K562 (cell line): ENCODE data around the gene COQ8A. TPM values are rescaled to one million over a fixed set of nuclear protein-coding genes. Genes with fewer than 3 reads are reported as not detected.

Source experiments
- ATAC-seq: fragments of 200-7000 bp; cut with Tn5 transposase; 3 replicates; pipeline ENCODE4 v1.9.1; 2020; ENCODE audit warnings: moderate library complexity
- BruUV-seq: library from RNA; stranded (reverse); fragments of 400-500 nt; replicated peaks from 2 replicates; lab custom pipeline; 2021; lab: Mats Ljungman, UMichigan
- CTCF ChIA-PET: fragments of 300-600 bp; formaldehyde crosslinking; extraction: SDS; loops from one replicate; lab custom pipeline; 2021; ENCODE audit warnings: low intra/inter-chr PET ratio; lab: Yijun Ruan, JAX
- POLR2A ChIA-PET: fragments of 300-600, 350-650 bp; sonication (Branson Sonifier 250); formaldehyde crosslinking; extraction: SDS; loops from one replicate; lab custom pipeline; 2021; ENCODE audit warnings: antibody characterized with exemption, inconsistent platforms; lab: Yijun Ruan, JAX
- DNase-seq, 4 experiments: peaks; one replicate each; pipeline versions ENCODE4 v3.0.0 to v3.0.0-alpha.2; 2011 to 2018; ENCODE audit warnings: low spot score in 3 of 4, mixed read lengths in 3 of 4; ENCODE audit errors: extremely low read depth in 1 of 4
- FAIRE-seq: peaks from 2 replicates; lab custom pipeline; 2011; peaks lifted over from hg19 to GRCh38; lab: Jason Lieb, UNC
- H2AFZ ChIP-seq: 2 replicates; pipeline ENCODE4 v1.6.0; 2011; ENCODE audit warnings: low read depth, low read length, control low read depth, inconsistent platforms
- H3K27ac ChIP-seq: fragments of 200-600 bp; 3 replicates; pipeline ENCODE4 v1.8.0; 2011; ENCODE audit warnings: low read depth, mild to moderate bottlenecking, control low read depth, inconsistent platforms, low read length, moderate library complexity, mixed read lengths; ENCODE audit errors: extremely low read depth
- H3K27me3 ChIP-seq, 2 experiments: fragments of 300-600 bp in 1 of 2; 2 replicates in 1 of 2; 3 replicates in 1 of 2; pipeline versions ENCODE4 v1.6.0 to v1.8.0; 2011; ENCODE audit warnings: inconsistent platforms in 2 of 2, low read length in 2 of 2, mild to moderate bottlenecking in 1 of 2, mixed read lengths in 1 of 2, moderate library complexity in 1 of 2; ENCODE audit not compliant: control insufficient read depth in 2 of 2, insufficient read depth in 2 of 2
- H3K36me3 ChIP-seq: fragments of 300-600 bp; 3 replicates; pipeline ENCODE4 v1.8.0; 2011; ENCODE audit warnings: mild to moderate bottlenecking, low read length, inconsistent platforms; ENCODE audit not compliant: control insufficient read depth, insufficient read depth
- H3K4me1 ChIP-seq, 2 experiments: fragments of 200-600 bp in 1 of 2; replicated peaks in 1 of 2; 2 replicates in 1 of 2; 3 replicates in 1 of 2; pipeline versions ENCODE4 v1.5.1 to v1.8.0; 2011; ENCODE audit warnings: inconsistent platforms in 2 of 2, low read length in 2 of 2, mild to moderate bottlenecking in 1 of 2, mixed read lengths in 1 of 2, moderate library complexity in 1 of 2; ENCODE audit not compliant: control insufficient read depth in 2 of 2, insufficient read depth in 2 of 2
- H3K4me2 ChIP-seq: 2 replicates; pipeline ENCODE4 v1.6.1; 2011; ENCODE audit warnings: low read length, control low read depth, inconsistent platforms, mixed read lengths; ENCODE audit not compliant: insufficient read depth
- H3K4me3 ChIP-seq: fragments of 200-600 bp; sonication (generic), shearing (Covaris generic); 2 replicates; pipeline ENCODE4 v1.5.1; 2016; ENCODE audit warnings: control low read depth, inconsistent platforms
- H3K79me2 ChIP-seq: fragments of 200-600 bp; 3 replicates; pipeline ENCODE4 v1.8.0; 2011; ENCODE audit warnings: low read length, inconsistent platforms; ENCODE audit not compliant: control insufficient read depth, insufficient read depth
- H3K9ac ChIP-seq, 2 experiments: 2 replicates each; pipeline versions ENCODE4 v1.6.0 to v1.6.1; 2011; ENCODE audit warnings: low read depth in 2 of 2, low read length in 2 of 2, control low read depth in 1 of 2, inconsistent platforms in 1 of 2, mild to moderate bottlenecking in 1 of 2, mixed read lengths in 1 of 2; ENCODE audit not compliant: insufficient read depth in 1 of 2
- H3K9me1 ChIP-seq: one replicate; pipeline ENCODE4 v1.6.0; 2011; ENCODE audit warnings: inconsistent platforms, mild to moderate bottlenecking, low read length, moderate library complexity; ENCODE audit not compliant: control insufficient read depth, insufficient read depth
- H3K9me3 ChIP-seq: replicated peaks from 2 replicates; pipeline ENCODE4 v1.5.1; 2011; ENCODE audit warnings: low read depth, low read length, inconsistent platforms; ENCODE audit not compliant: control insufficient read depth, insufficient read depth
- H4K20me1 ChIP-seq: replicated peaks from 2 replicates; pipeline ENCODE4 v1.6.1; 2011; ENCODE audit warnings: low read length, inconsistent platforms, mixed read lengths; ENCODE audit not compliant: control insufficient read depth, insufficient read depth
- ARHGAP35 ChIP-seq: fragments of 450-650 bp; IDR thresholded peaks from 2 replicates; pipeline ENCODE4 v1.6.1; 2018; ENCODE audit not compliant: partially characterized antibody
- ELF2 ChIP-seq: fragments of 250-450 bp; sonication (Bioruptor Pico); IDR thresholded peaks from 2 replicates; pipeline ENCODE4 v1.5.0; 2021; ENCODE audit warnings: mild to moderate bottlenecking
- HDAC8 ChIP-seq: fragments of 450-650 bp; IDR thresholded peaks from 2 replicates; pipeline ENCODE4 v1.6.1; 2016; ENCODE audit warnings: mild to moderate bottlenecking, missing genetic modification characterization, moderate library complexity, missing compliant biosample characterization
- KDM2B ChIP-seq: fragments of 250-450 bp; sonication (Bioruptor Pico); IDR thresholded peaks from 2 replicates; pipeline ENCODE4 v1.8.0; 2021; ENCODE audit warnings: mild to moderate bottlenecking, moderate library complexity
- MTA2 ChIP-seq: fragments of 450-650 bp; IDR thresholded peaks from 2 replicates; pipeline ENCODE4 v1.6.1; 2016; ENCODE audit warnings: low read depth
- POLR2A ChIP-seq: fragments of 450-650 bp; conservative IDR thresholded peaks from 2 replicates; pipeline ENCODE4 v1.6.1; 2016
- POLR2G ChIP-seq: fragments of 200-400 bp; formaldehyde crosslinking; IDR thresholded peaks from 2 replicates; pipeline ENCODE4 v1.6.1; 2017; ENCODE audit warnings: low read depth, mild to moderate bottlenecking, antibody characterized with exemption, low read length, moderate library complexity
- PURB ChIP-seq: sonication (generic); formaldehyde crosslinking; IDR thresholded peaks from 2 replicates; pipeline ENCODE4 v1.9.0; 2021; ENCODE audit warnings: low read depth, mild to moderate bottlenecking, missing genetic modification reagents
- SREBF1 ChIP-seq: fragments of 150-350 bp; IDR thresholded peaks from 2 replicates; pipeline ENCODE4 v1.6.1; 2014; ENCODE audit warnings: antibody characterized with exemption, low read depth, low read length, borderline replicate concordance
- SUPT5H ChIP-seq: fragments of 450-650 bp; IDR thresholded peaks from 2 replicates; pipeline ENCODE4 v1.6.1; 2016
- WGBS: fragments of 100-300 bp; shearing (Covaris generic); methylation state at CpG from one replicate; pipeline ENCODE4 v1.1.6; 2016; ENCODE audit warnings: low coverage, mixed read lengths; ENCODE audit not compliant: insufficient coverage; ENCODE audit errors: missing lambda C conversion rate; 5-methylcytosine and 5-hydroxymethylcytosine counted together
- in situ Hi-C: fragments of 300-500 bp; cut with MboI; formaldehyde crosslinking; loops from 4 replicates; pipeline ENCODE4 v1.15.0; 2018; ENCODE audit warnings: inconsistent platforms, mixed read lengths
- intact Hi-C: fragments of 100-400 bp; cut with micrococcal nuclease; formaldehyde crosslinking; loops from 2 replicates; pipeline ENCODE4 v1.14.2; 2022
- polyA plus RNA-seq, 8 experiments: library from polyadenylated mRNA; depleted of rRNA in 4 of 8; stranded (reverse) in 5 of 8; unstranded in 3 of 8; fragments of >200 nt; fragmentation: Nextera tagmentation in 2 of 8; fragmentation: Illumina TruSeq in 1 of 8; extraction: Ambion mirVana in 2 of 8; extraction: Trizol in 1 of 8; gene quantifications; 2 replicates each; pipeline versions ENCODE4 v1.2.1 to v1.2.3, GENCODE V29; 2011 to 2014; ENCODE audit warnings: inconsistent platforms in 1 of 8, missing spikeins in 1 of 8
- total RNA-seq, 7 experiments: library from RNA; depleted of rRNA in 6 of 7; stranded (reverse); fragments of >200 nt in 6 of 7; fragmentation: Illumina TruSeq in 2 of 7; extraction: Trizol in 2 of 7; gene quantifications; 2 replicates each; pipeline versions ENCODE4 v1.2.1 to v1.2.3, GENCODE V29; 2011 to 2021; ENCODE audit warnings: low replicate concordance in 1 of 7
- TF ChIP-seq, protein P1 (sequence below): sonication (generic); formaldehyde crosslinking; IDR thresholded peaks from 2 replicates; pipeline ENCODE4 v1.8.0; 2022; ENCODE audit warnings: mild to moderate bottlenecking, missing genetic modification reagents

Gene COQ8A
- total and polyA plus RNA-seq, 9 of the 15 experiments (the other 6 are each of a cell fraction or from before 2014, with no cell fraction given) = 2.6 to 54.3 (median 32.4) TPM

DNA sequence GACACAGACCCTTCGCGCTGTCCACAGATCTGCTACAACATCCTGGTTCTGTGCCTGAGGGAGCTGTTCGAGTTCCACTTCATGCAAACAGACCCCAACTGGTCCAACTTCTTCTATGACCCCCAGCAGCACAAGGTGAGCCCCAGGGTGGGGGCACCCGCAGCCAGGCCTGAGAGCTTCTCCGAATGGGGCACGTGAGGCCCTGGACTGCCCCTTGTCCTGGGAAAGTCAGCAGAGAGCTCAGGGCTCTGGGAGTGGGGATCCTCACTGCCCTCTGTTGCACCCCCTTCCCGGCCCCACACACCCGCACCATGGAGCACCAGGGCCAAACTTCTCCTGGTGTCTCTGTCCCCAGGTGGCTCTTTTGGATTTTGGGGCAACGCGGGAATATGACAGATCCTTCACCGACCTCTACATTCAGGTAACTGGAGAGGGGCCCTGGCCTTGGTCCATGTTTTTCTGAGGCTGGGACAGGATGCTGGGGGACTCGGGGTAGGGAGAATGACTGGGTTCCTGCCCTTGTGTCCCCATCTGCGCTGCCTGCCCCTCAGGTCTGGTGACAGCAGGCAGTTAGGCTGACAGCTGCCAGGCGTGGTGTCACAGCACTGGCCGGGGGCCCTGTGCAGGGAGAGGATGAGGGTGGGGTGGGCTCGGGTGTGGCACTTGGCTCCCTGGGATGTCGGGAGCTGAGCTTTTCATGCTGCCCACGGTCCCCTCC is 44.6 kb downstream of the COQ8A start:
- FAIRE-seq = no peak
- DNase-seq = no peak
- peaks cover 45% of the 10 kb centered on the region for H3K36me3 ChIP-seq
- H2AFZ ChIP-seq = no peak overlapping the region
- in situ Hi-C loops = no loop called here
- H4K20me1 ChIP-seq = no peaks in the 10 kb centered on the region
- CTCF ChIA-PET = no interaction called here
- TF ChIP-seq POLR2G (peak; percentile 78), KDM2B (CRISPR knock-in tag) (no peak), POLR2A (0 out of 2 replicates have a peak, but pooled peaks have one; percentile 18), HDAC8 (tag) (no peak)
- TF ChIP-seq, all 486 proteins: peak for 2
- no TSS peak for BruUV-seq
- Histone ChIP-seq H3K27ac (no peak overlapping the region), H3K9me3 (no peaks in the 10 kb centered on the region), H3K9ac (peak overlapping the region in 1 of 2 experiments; percentile 69; a peak in 1 of 4 replicates), H3K79me2 (no peaks in the 10 kb centered on the region), H3K4me3 (no peak overlapping the region), H3K27me3 (no peaks in the 10 kb centered on the region), H3K4me2 (no peak overlapping the region), H3K9me1 (peaks cover 3% of the 10 kb centered on the region), H3K4me1 (peaks cover 2 to 54% of the 10 kb centered on the region in 2 experiments; a peak in 3 of 5 replicates)
- POLR2A ChIA-PET = interaction anchor here (0.6 to 1.5 kb wide), 6 partner anchors 9 to 1249 kb away, joined by 3 to 5 read pairs (median 3); no protein-coding TSS in a partner anchor
- WGBS = 81% methylated on average over 17 of the region's 18 CpGs
- peak; percentile 8 for ATAC-seq
- intact Hi-C loops = no loop called here

DNA sequence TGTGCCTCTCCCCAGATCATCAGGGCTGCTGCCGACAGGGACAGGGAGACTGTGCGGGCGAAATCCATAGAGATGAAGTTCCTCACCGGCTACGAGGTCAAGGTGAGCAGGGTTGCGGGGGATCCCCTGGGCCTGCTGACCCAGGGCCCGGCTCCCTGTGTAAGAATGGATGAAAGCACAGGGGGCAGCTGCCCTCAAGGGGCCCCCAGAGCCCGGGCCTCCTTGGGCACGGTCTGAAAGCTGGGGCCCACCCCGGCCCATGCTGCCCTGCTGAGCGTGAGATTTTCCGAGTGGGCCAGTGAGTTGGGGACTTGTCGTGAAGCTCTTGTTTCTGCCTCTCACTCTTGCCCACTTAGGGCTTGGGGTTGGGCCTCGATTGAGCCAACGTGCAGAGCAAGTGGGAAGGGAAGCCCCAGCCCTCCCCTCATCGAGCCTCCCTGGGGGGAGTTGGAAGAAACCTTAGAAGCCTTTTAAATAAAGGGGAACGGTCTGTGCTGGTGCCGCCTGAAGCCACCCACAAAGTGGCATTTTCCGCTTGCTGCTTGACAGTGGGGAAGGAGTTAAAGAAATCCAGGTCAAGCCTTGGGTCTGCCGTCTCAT is 45.2 kb downstream of the COQ8A start:
- H2AFZ ChIP-seq = no peak overlapping the region
- ATAC-seq (no peak), DNase-seq (no peak), FAIRE-seq (no peak)
- peaks cover 45% of the 10 kb centered on the region for H3K36me3 ChIP-seq
- no peak overlapping the region for H3K4me2 ChIP-seq
- intact Hi-C loops = no loop called here
- ChIA-PET CTCF (no interaction called here), POLR2A (interaction anchor here (0.6 to 1.5 kb wide), 4 partner anchors 8 to 360 kb away, joined by 3 to 5 read pairs (median 3); no protein-coding TSS in a partner anchor)
- no peaks in the 10 kb centered on the region for H3K9me3 ChIP-seq
- H3K27ac ChIP-seq = no peak overlapping the region
- peaks cover 9 to 56% of the 10 kb centered on the region in 2 experiments for H3K4me1 ChIP-seq
- H4K20me1 ChIP-seq = no peaks in the 10 kb centered on the region
- no peak overlapping the region for H3K4me3 ChIP-seq
- in situ Hi-C loops = no loop called here
- no TSS peak for BruUV-seq
- H3K9ac ChIP-seq = peak overlapping the region in 1 of 2 experiments; percentile 65; a peak in 1 of 4 replicates
- no peaks in the 10 kb centered on the region for H3K79me2 ChIP-seq
- H3K9me1 ChIP-seq = no peaks in the 10 kb centered on the region
- WGBS = 82% methylated on average over 16 of the region's 20 CpGs
- H3K27me3 ChIP-seq = no peaks in the 10 kb centered on the region
- TF ChIP-seq ELF2 = no peak
- no peak for TF ChIP-seq MTA2
- TF ChIP-seq SUPT5H = peak; percentile 29; the same call in 1 of the 2 replicates
- TF ChIP-seq ARHGAP35 = no peak
- no peak for TF ChIP-seq PURB (CRISPR knock-in tag)
- peak; percentile 70 for TF ChIP-seq POLR2G
- TF ChIP-seq, protein P1, sequence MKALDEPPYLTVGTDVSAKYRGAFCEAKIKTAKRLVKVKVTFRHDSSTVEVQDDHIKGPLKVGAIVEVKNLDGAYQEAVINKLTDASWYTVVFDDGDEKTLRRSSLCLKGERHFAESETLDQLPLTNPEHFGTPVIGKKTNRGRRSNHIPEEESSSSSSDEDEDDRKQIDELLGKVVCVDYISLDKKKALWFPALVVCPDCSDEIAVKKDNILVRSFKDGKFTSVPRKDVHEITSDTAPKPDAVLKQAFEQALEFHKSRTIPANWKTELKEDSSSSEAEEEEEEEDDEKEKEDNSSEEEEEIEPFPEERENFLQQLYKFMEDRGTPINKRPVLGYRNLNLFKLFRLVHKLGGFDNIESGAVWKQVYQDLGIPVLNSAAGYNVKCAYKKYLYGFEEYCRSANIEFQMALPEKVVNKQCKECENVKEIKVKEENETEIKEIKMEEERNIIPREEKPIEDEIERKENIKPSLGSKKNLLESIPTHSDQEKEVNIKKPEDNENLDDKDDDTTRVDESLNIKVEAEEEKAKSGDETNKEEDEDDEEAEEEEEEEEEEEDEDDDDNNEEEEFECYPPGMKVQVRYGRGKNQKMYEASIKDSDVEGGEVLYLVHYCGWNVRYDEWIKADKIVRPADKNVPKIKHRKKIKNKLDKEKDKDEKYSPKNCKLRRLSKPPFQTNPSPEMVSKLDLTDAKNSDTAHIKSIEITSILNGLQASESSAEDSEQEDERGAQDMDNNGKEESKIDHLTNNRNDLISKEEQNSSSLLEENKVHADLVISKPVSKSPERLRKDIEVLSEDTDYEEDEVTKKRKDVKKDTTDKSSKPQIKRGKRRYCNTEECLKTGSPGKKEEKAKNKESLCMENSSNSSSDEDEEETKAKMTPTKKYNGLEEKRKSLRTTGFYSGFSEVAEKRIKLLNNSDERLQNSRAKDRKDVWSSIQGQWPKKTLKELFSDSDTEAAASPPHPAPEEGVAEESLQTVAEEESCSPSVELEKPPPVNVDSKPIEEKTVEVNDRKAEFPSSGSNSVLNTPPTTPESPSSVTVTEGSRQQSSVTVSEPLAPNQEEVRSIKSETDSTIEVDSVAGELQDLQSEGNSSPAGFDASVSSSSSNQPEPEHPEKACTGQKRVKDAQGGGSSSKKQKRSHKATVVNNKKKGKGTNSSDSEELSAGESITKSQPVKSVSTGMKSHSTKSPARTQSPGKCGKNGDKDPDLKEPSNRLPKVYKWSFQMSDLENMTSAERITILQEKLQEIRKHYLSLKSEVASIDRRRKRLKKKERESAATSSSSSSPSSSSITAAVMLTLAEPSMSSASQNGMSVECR = no peak
- TF ChIP-seq SREBF1 = no peak
